Ovary (tissue), 9 donors: Measurements from ENCODE around the gene SLC12A8. TPM values are rescaled to one million over a fixed set of nuclear protein-coding genes. Genes with fewer than 3 reads are reported as not detected.
A peak's percentile ranks its signal among the peaks of the same experiment; 100 is the strongest.

Experiments
- DNase-seq, 5 donors: peaks; one replicate each; pipeline ENCODE4 v3.0.0-alpha.2; 2019 to 2020
- H3K27ac ChIP-seq, 2 donors: fragments of 200-600 bp; one replicate each; pipeline versions ENCODE4 v1.5.1 to v1.8.0; 2019 to 2022
- H3K27me3 ChIP-seq: fragments of 200-600 bp; one replicate; pipeline ENCODE4 v1.8.0; 2022
- H3K36me3 ChIP-seq: fragments of 200-600 bp; sonication (generic); one replicate; pipeline ENCODE4 v1.5.1; 2019
- H3K4me1 ChIP-seq: one replicate; pipeline ENCODE4 v1.8.1; 2013; ENCODE audit warnings: mild to moderate bottlenecking, moderate library complexity; ENCODE audit not compliant: insufficient read depth
- H3K4me3 ChIP-seq: fragments of 200-600 bp; sonication (generic); one replicate; pipeline ENCODE4 v1.5.1; 2017
- H3K9me3 ChIP-seq, 2 donors: fragments of 200-600 bp in 1 of 2; sonication (generic) in 1 of 2; one replicate each; pipeline versions ENCODE4 v1.5.1 to v1.8.1; 2013 to 2019; ENCODE audit warnings: mild to moderate bottlenecking in 1 of 2, moderate library complexity in 1 of 2
- CTCF ChIP-seq, 3 donors: fragments of 450-650 bp in 2 of 3; fragments of 200-600 bp in 1 of 3; IDR thresholded peaks; one replicate each; pipeline versions ENCODE4 v1.5.1 to v1.8.0; 2016 to 2022; ENCODE audit warnings: antibody characterized with exemption in 3 of 3, mild to moderate bottlenecking in 1 of 3
- EP300 ChIP-seq: sonication (generic); formaldehyde crosslinking; IDR thresholded peaks from one replicate; pipeline ENCODE4 v1.6.1; 2017; ENCODE audit warnings: antibody characterized with exemption
- POLR2A ChIP-seq: fragments of 450-650 bp; IDR thresholded peaks from one replicate; pipeline ENCODE4 v1.6.1; 2017; ENCODE audit warnings: antibody characterized with exemption, mild to moderate bottlenecking, moderate library complexity
- WGBS, 3 donors: extraction: QIAGEN DNeasy Blood & Tissue Kit in 1 of 3; methylation state at CpG; one replicate each; pipeline versions ENCODE4 v1.1.5 to v1.1.7; 2013 to 2017; 5-methylcytosine and 5-hydroxymethylcytosine counted together
- intact Hi-C, 4 donors: fragments of 100-400 bp; cut with DNase I; formaldehyde crosslinking; loops; one replicate each; pipeline versions ENCODE4 v1.11.0 to v1.15.1; 2022 to 2023
- polyA plus RNA-seq, 2 donors: library from polyadenylated mRNA; stranded (reverse); fragments of 200-250 nt in 1 of 2; fragments of 350-450 nt in 1 of 2; fragmentation: Illumina TruSeq in 1 of 2; extraction: RNeasy Lipid Tissue Mini Kit (QIAGEN cat#74804) in 1 of 2; gene quantifications; one replicate each; pipeline ENCODE4 v1.2.3, GENCODE V29; 2013 to 2014
- total RNA-seq, 7 donors: library from RNA; depleted of rRNA in 2 of 7; stranded (reverse); fragments of >200 nt in 2 of 7; fragmentation: NEBNext Ultra II Directional in 3 of 7; extraction: Animal tissue kit (Norgen Biotek cat#: 25700) in 3 of 7; gene quantifications; one replicate each; pipeline versions ENCODE4 v1.1.0 to v1.2.4, GENCODE V29; 2016 to 2023
- donor health status: DM: no; HTN: no; CAD: no; lungs with moderate emphysema.
- donor health status: DM: no; HTN: no; CAD: no.
- donor health status: Bipolar disorder and iron deficiency.
- donor health status: DM: yes; HTN: yes; CAD: no.
- donor health status: DM: no; HTN: no; CAD: no.
- donor health status: DM: yes; HTN: yes; CAD: no.

The SLC12A8 gene
- total and polyA plus RNA-seq, 9 donors = 0.28 to 11.5 (median 1.5) TPM

DNA sequence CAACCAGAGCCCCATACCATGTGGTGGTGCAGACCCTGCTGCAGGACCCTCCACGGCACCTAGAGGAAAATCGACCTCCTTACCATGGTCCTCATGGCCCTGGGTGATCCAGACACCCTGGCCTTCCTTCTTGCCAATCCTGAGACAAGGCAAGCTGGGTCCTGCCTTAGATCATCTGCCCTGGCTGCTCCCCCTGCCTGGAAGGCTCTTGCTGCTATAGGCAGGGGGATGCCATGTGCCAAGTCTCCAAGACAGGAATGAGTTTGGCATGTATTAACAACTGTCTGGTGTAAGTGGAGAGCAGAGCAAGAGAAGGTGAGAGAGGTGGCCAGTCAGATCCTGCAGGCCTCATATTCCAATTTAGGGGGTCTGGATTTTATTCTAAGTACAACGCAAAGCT lies 164.3 kb downstream of the SLC12A8 start:
- WGBS, 3 donors = 84 to 100% (median 95%) methylated on average over 3 of the region's 3 CpGs
- DNase-seq = no peak
- H3K4me1 ChIP-seq = peaks cover 25% of the 10 kb centered on the region
- no peaks in the 10 kb centered on the region for H3K27me3 ChIP-seq
- intact Hi-C loops = no loop called here
- no peaks in the 10 kb centered on the region for H3K9me3 ChIP-seq
- TF ChIP-seq EP300 = no peak
- no peak for TF ChIP-seq CTCF (IDR thresholded peaks at IDR 0.05)
- TF ChIP-seq POLR2A = no peak
- H3K36me3 ChIP-seq = no peaks in the 10 kb centered on the region
- H3K27ac ChIP-seq = no peak overlapping the region
- no peak overlapping the region for H3K4me3 ChIP-seq

- Histone ChIP-seq H3K27me3 (no peaks in the 10 kb centered on the region), H3K4me3 (no peak overlapping the region), H3K36me3 (no peaks in the 10 kb centered on the region), H3K4me1 (peaks cover 19% of the 10 kb centered on the region), H3K27ac (no peak overlapping the region), H3K9me3 (no peaks in the 10 kb centered on the region)
- 17 to 29% (median 28%) methylated on average over 2 of the region's 2 CpGs for WGBS, 3 donors
- intact Hi-C loops = no loop called here
- no peak for DNase-seq
- no peak for TF ChIP-seq POLR2A
- TF ChIP-seq EP300 = no peak
- no peak for TF ChIP-seq CTCF (IDR thresholded peaks at IDR 0.05)
Observed at GRCh38 chr3:125045965-125046364, 166.6 kb downstream of the SLC12A8 start.

DNA sequence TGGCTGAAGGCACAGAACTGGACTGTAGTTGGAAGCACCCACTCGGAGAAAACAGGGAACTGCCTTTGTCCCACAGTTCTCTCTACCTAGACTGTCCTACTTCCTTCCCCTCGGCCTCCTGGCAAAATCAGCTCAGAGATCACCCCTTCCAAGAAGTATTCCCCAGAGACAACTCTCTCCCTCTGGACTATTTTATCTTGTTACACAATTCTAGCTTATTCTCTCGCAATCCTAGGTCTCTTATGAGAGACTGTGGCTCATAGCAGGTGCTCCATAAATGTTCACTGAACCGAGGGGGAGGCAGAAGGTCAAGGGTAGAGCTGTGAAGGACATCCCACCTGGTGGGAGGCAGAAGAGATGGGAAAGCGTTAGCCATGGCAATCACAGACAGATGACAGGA lies 167.4 kb downstream of the SLC12A8 start:
- 70 to 78% (median 72%) methylated on average over 5 of the region's 5 CpGs for whole genome bisulfite sequencing, 3 donors
- Histone ChIP-seq H3K4me3 (no peak overlapping the region), H3K27ac (peak overlapping the region in 1 of 2 donors; percentile 86), H3K9me3 (no peaks in the 10 kb centered on the region), H3K4me1 (peaks cover 19% of the 10 kb centered on the region), H3K36me3 (no peaks in the 10 kb centered on the region), H3K27me3 (no peaks in the 10 kb centered on the region)
- intact Hi-C loops = no loop called here
- no peak for TF ChIP-seq EP300
- TF ChIP-seq POLR2A = no peak
- TF ChIP-seq CTCF (IDR thresholded peaks at IDR 0.05) = no peak
- DNase-seq = no peak

DNA sequence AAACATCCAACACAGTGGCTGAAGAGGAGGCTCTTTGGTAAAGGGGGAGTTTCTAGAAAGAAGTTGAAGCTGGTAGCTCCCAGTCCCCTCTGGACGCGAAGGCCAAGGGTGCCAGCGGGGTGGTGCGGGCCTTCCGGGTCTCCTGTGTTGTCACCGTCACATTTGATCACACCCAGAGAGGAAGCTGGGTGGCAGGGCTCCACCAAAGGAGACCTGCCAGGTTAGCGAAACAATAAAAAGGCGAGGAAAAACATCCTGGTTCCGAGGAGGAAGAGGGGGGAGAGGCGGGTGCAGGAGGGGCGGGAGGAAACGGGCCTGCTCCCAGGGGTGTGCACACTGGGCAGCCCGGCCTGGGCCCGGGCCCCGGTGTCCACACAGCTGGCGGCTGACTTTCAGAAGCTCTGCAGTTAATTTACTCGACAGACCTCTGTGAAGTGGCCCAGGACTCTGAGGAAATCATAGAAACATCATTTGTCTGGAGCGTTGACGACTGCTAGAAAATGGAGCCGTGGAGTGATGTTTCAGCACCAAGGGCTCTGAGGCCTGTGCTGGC lies 168.9 kb downstream of the SLC12A8 start:
- Histone ChIP-seq H3K4me3 (no peak overlapping the region), H3K9me3 (no peaks in the 10 kb centered on the region), H3K4me1 (peaks cover 22% of the 10 kb centered on the region), H3K27ac (peak overlapping the region; percentile 63 to 86), H3K27me3 (no peaks in the 10 kb centered on the region), H3K36me3 (no peaks in the 10 kb centered on the region)
- peak in 1 of 5 donors; percentile 39 for DNase-seq
- no peak for TF ChIP-seq EP300
- TF ChIP-seq POLR2A = no peak
- no peak for TF ChIP-seq CTCF (IDR thresholded peaks at IDR 0.05)
- 63 to 65% (median 64%) methylated on average over 20 of the region's 20 CpGs for WGBS, 3 donors
- intact Hi-C loops = no loop called here
